ENCODE results near the gene LYZL4.

The LYZL4 gene

DNA sequence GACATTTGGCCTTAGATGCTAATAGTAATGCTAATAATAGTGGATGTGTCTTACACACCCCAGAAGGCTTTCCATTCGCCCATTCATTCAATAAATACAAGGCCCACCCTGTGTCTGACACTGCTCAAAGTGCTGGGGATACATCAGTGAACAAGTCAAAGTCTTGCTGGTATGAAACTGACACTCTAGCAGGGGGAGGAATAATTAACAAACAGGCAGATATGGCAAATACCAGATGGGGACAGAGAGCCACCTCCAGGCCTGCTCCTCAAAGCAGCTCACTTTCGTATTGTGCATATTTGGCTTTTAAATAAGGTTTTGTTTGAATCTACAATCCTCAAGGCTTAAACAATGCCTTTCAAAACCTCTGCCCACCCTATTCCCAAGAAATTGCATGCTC lies 28.3 kb upstream of the LYZL4 start:
- no peaks in the 10 kb centered on the region for H3K36me3 Mint-ChIP-seq
- no peak overlapping the region for H3K27ac Mint-ChIP-seq
- H3K4me3 Mint-ChIP-seq = no peak overlapping the region
- H3K27me3 Mint-ChIP-seq = no peaks in the 10 kb centered on the region
- H3K9me3 Mint-ChIP-seq (ENCODE audit: low read depth) = no peaks in the 10 kb centered on the region
- peaks cover 1% of the 10 kb centered on the region for H3K4me1 Mint-ChIP-seq (ENCODE audit: low read depth)

DNA sequence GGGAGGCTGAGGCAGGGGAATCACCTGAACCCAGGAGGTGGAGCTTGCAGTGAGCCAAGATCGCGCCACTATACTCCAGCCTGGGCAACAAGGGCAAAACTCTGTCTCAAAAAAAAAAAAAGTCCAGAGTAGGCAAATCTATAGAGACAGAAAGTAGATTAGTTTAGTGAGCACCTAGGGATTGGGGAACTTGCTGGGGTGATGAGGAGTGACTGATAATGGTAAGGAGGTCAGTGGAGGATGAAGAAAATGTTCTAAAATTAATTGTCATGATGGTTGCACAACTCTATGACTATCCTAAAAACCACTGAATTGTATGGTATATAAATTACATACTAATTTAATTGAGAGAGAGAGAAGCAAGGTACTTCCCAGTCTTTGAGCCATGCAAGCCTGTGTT lies 27.8 kb upstream of the LYZL4 start:
- H3K36me3 Mint-ChIP-seq = no peaks in the 10 kb centered on the region
- no peaks in the 10 kb centered on the region for H3K4me1 Mint-ChIP-seq (ENCODE audit: low read depth)
- no peaks in the 10 kb centered on the region for H3K9me3 Mint-ChIP-seq (ENCODE audit: low read depth)
- H3K4me3 Mint-ChIP-seq = no peak overlapping the region
- H3K27ac Mint-ChIP-seq = no peak overlapping the region
- H3K27me3 Mint-ChIP-seq = no peaks in the 10 kb centered on the region

DNA sequence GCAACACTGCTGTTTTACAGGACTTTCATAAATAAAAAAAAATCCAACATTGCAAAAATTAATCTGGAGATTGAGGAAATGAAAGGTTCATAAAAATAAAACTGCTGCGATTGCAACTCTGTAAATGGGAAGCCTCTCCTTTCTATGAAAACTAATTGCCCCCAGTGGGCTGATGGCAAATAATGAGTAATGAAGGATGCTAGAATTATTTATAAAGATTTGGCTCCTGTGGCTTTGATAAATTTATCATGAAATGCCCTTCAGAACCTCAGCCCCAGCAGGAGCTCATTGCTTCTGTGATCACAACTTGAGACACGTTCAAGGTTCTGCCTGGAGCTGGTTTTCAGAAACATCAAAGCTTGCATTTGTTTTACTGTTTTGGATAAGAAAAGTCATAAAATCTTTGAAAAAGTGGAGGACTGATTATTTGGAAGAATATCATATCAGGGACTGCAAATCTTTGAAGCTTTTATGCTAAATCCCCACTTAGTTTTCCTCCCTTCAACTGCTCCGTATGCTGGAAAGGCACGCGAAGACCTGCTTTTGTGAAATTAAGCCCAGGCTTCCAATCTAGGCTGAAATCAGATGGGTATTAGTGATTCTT lies 24.5 kb upstream of the LYZL4 start:
- H3K4me1 Mint-ChIP-seq (ENCODE audit: low read depth) = no peaks in the 10 kb centered on the region
- H3K9me3 Mint-ChIP-seq (ENCODE audit: low read depth) = peaks cover 15% of the 10 kb centered on the region
- H3K27ac Mint-ChIP-seq = no peak overlapping the region
- H3K4me3 Mint-ChIP-seq = no peak overlapping the region
- H3K27me3 Mint-ChIP-seq = no peaks in the 10 kb centered on the region
- H3K36me3 Mint-ChIP-seq = peaks cover 13% of the 10 kb centered on the region

DNA sequence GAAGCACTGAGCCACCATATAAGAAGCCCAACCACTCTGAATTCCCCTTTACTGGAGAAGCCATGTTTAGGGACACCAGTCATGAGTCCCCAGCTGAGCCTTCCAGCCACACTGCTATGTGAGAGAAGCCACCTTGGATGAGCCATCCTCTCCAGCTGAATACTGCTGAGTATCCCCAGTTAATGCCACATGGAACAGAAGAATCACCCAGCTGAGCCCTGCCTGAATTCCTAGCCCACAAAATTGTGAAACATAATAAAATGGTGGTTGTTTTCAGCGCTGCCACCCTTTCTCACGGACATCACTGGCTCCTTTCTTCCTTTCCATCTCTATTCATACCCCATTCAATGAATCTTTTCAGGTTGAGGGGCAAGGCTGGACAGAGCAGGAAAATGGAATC lies 22.1 kb upstream of the LYZL4 start:
- Mint-ChIP-seq H3K36me3 (peaks cover 13% of the 10 kb centered on the region), H3K4me3 (no peak overlapping the region), H3K27ac (no peak overlapping the region), H3K27me3 (no peaks in the 10 kb centered on the region), H3K4me1 (ENCODE audit: low read depth) (no peaks in the 10 kb centered on the region), H3K9me3 (ENCODE audit: low read depth) (peaks cover 15% of the 10 kb centered on the region)

DNA sequence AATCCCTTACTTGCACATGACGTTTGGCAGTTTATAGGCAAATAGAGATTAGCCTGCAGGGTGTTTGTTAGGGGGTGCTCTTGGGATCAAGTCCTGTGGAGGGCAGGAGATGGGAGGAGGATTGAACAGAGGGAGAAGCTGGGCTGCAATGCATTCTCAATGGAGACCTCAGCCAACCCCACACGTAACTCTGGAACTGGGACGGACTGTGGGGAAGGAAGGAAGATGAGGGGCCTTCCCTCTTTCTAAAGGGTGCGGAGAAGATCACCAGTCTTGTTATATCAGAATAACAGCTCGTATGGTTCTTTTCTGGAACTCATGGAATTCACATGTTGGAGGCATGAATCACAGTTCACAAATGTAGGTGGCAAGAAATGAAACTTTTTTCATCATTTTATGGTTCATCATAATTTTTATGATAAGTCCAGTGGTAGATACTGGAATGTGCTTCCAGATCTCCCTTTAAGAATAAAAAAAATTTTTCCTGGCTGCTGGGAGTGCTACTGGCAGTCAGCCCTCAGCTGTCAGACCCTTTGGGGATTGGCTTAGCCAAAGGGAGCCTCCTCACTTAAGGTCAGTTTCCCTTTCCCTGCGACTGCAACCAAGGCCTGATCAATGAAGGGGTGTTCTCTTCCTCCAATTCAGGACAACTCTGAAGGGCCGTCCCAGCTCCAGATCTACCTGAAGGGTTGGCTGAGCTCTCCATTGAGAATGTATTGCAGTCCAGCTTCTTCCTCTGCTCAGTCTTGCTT lies 20.5 kb upstream of the LYZL4 start:
- H3K27me3 Mint-ChIP-seq = no peaks in the 10 kb centered on the region
- no peak overlapping the region for H3K4me3 Mint-ChIP-seq
- peaks cover 15% of the 10 kb centered on the region for H3K9me3 Mint-ChIP-seq (ENCODE audit: low read depth)
- peaks cover 13% of the 10 kb centered on the region for H3K36me3 Mint-ChIP-seq
- no peak overlapping the region for H3K27ac Mint-ChIP-seq
- H3K4me1 Mint-ChIP-seq (ENCODE audit: low read depth) = no peaks in the 10 kb centered on the region

DNA sequence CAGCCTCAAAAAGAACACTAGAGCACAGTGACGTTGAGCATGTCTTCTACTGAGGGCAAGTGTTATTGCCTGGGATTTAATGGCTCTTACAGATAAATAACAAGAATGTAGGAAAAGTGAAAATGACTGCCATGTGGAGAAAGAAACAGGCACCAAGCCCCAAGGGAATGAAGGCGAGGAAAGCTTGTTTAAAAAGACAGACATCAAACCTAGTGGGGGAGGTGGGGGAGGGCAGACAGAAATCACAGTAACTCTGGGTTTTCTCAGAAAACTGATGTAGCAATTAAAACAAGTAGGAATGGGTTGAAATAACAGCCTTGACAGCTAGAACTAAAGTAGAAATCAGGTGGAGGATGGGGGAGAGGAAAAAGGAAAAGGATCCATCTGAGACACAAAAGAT lies 18.4 kb upstream of the LYZL4 start:
- Mint-ChIP-seq H3K36me3 (peaks cover 13% of the 10 kb centered on the region), H3K27me3 (no peaks in the 10 kb centered on the region), H3K4me1 (ENCODE audit: low read depth) (no peaks in the 10 kb centered on the region), H3K9me3 (ENCODE audit: low read depth) (peaks cover 15% of the 10 kb centered on the region), H3K4me3 (no peak overlapping the region), H3K27ac (peak overlapping the region; percentile 58)

DNA sequence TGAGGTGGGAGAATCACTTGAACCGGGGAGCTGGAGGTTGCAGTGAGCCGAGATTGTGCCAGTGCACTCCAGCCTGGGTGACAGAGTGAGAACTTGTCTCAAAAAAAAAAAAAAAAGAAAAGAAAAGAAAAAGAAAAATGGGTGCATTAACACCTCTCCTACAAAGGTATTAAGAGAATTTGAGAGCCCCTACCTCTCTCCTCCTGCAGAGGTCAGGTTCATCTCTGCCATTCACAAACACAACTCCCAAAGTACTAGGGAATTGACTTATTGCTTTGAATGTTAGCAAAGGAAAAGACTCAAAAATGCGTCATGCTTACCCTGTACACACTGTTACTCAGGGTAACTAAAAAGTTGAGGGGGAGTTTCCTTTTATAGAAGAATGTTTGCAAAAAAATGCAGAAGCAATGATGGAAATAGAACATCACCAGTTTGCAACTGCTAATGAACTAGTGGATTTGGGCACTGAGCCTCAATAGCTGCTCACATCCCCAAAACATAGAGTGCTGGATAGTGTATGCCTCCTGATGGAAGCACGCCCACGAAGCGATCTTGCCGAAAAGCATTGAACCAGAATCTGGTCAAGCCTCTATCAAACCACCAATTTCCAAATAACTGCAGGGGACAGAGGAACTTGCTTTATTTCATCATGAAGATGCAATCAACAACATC lies 15.5 kb upstream of the LYZL4 start:
- no peak overlapping the region for H3K4me3 Mint-ChIP-seq
- H3K36me3 Mint-ChIP-seq = no peaks in the 10 kb centered on the region
- no peak overlapping the region for H3K27ac Mint-ChIP-seq
- no peaks in the 10 kb centered on the region for H3K9me3 Mint-ChIP-seq (ENCODE audit: low read depth)
- no peaks in the 10 kb centered on the region for H3K4me1 Mint-ChIP-seq (ENCODE audit: low read depth)
- H3K27me3 Mint-ChIP-seq = no peaks in the 10 kb centered on the region

DNA sequence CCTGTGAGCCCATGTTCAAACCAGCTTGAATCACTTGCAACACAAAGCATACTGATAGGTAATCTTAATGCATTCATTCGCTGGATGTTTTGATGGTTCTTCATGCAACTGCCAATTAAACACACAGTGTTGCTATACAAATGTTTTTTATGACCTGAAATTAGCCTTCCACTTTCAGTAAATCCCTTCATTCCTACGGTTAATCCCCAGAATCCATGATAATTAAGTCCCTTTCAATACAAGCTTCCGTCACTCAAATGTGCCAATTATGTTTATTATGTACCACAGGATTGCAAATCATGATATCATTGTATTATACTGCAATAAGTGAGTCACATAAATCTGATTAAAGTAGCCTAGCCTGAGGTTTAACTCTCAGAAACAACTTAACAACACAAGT lies 14.5 kb upstream of the LYZL4 start:
- Mint-ChIP-seq H3K4me1 (ENCODE audit: low read depth) (no peaks in the 10 kb centered on the region), H3K27me3 (no peaks in the 10 kb centered on the region), H3K4me3 (no peak overlapping the region), H3K36me3 (no peaks in the 10 kb centered on the region), H3K9me3 (ENCODE audit: low read depth) (no peaks in the 10 kb centered on the region), H3K27ac (no peak overlapping the region)

DNA sequence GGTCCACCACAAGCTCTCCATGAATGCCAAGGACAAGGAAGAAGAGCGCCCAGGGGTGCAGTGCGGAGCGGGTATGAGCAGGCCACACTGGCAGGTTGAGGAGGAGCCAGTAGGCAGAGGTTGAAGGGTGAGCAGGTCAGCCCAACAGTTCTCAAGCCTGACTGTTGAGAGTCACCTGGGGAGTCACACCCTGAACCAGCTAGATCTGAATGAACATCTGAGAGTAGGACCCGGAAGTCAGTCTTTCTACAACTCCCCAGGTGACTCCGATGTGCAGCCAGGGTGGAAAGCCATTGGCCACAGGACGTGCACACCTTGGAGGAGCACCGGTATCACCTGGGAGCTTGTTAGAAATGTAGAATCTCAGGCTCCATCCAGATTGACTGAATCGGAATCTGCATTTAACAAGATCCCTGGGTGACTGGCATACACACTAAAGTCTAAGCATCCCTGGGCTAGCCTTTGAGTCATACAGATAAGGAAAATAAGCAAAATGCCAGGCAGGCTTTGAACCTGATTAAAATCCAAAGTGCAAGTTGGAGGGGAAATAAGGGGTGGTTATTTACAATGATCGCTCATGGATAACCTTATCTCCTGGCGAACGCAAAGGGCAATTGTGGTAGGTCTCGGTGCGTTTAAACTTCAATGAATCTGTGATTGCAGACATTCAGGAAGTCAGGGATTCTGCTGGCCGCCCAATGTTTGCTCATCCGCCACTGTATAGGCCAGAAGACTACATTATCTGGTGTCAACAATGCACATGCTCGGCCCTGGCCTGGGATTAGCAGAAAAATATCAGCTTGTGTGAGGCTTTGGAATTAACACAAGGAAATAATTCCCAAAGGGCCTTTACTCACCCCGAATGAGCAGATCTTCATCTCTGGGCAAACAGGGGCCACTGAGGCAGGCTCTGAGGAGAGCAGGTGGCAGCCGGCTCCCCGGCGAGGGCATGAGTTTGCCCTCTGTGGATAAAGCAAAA lies 11.7 kb upstream of the LYZL4 start:
- Mint-ChIP-seq H3K36me3 (no peaks in the 10 kb centered on the region), H3K27ac (no peak overlapping the region), H3K4me3 (no peak overlapping the region), H3K27me3 (no peaks in the 10 kb centered on the region), H3K9me3 (ENCODE audit: low read depth) (no peaks in the 10 kb centered on the region), H3K4me1 (ENCODE audit: low read depth) (no peaks in the 10 kb centered on the region)

DNA sequence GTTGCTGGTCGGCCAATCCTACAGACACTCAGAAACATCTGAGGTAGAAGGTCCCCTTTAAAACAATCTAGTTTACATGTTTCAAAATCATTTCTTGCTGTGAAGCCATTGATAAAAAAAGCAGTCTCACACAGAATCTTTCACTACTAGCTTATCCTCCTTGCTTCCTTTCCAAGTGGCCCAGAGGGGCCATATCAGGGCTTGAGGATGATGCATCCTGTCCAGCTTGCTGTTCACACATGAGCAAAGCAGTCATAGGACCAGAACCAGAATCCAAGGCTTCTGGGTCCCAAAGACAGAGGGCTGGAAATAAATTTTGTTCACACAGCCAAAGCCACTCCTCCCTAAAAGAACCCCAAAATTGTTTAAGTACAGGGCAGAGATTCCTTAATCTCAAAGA lies 9.2 kb upstream of the LYZL4 start:
- no peaks in the 10 kb centered on the region for H3K4me1 Mint-ChIP-seq (ENCODE audit: low read depth)
- H3K4me3 Mint-ChIP-seq = no peak overlapping the region
- no peaks in the 10 kb centered on the region for H3K9me3 Mint-ChIP-seq (ENCODE audit: low read depth)
- H3K27me3 Mint-ChIP-seq = no peaks in the 10 kb centered on the region
- no peaks in the 10 kb centered on the region for H3K36me3 Mint-ChIP-seq
- H3K27ac Mint-ChIP-seq = no peak overlapping the region

DNA sequence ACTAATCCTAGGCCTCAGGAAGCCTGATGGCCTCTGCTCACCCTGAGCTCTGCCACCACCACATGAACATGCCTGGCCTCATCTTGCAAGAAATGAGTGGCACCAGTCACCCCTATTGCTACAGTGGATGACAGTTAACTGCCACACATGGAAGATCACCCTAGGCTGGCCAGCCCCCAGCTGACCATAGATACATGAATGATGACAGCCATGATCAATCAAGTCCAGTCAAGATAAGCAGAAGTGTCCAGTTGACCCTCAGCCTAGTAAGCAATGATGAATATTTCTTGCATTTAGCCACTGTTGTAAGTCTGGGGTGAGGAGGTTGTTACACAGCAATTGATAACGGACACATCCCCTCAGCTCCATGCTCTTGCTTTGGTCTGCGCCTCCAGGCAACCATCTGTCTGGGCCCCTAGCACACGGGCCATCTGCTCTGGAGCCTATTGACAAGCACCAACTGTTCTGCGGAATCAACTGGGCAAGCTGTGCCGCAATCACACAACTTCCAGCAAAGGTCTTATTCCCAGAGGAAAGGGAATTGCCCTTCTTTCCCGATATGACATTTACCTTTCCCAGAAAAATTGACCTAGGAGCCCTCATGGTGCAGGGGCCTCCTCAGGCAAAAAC lies 2.2 kb upstream of the LYZL4 start:
- Mint-ChIP-seq H3K4me1 (ENCODE audit: low read depth) (no peaks in the 10 kb centered on the region), H3K4me3 (no peak overlapping the region), H3K36me3 (no peaks in the 10 kb centered on the region), H3K27me3 (no peaks in the 10 kb centered on the region), H3K9me3 (ENCODE audit: low read depth) (no peaks in the 10 kb centered on the region), H3K27ac (no peak overlapping the region)

DNA sequence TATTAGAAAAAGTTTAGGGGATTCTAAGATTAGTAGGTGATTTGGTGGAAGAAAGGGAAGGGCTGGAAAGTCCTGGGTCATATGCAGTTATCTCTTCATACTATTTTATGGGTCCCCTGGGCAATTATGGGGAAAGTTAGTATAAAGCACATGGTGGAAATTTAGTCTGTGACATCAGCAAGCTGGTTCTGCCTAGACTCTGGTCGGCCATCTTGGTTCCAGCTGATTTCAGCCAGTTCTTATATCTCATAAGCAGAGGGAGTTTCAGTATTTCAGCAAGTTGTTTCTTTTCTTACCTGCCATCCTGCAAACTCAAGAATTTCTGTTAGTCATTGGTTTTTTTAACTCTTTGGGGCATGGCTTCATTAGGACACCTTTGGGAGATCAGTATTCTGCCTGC lies 1.0 kb upstream of the LYZL4 start:
- Mint-ChIP-seq H3K36me3 (no peaks in the 10 kb centered on the region), H3K9me3 (ENCODE audit: low read depth) (no peaks in the 10 kb centered on the region), H3K4me1 (ENCODE audit: low read depth) (no peaks in the 10 kb centered on the region), H3K27ac (no peak overlapping the region), H3K27me3 (no peaks in the 10 kb centered on the region), H3K4me3 (no peak overlapping the region)

DNA sequence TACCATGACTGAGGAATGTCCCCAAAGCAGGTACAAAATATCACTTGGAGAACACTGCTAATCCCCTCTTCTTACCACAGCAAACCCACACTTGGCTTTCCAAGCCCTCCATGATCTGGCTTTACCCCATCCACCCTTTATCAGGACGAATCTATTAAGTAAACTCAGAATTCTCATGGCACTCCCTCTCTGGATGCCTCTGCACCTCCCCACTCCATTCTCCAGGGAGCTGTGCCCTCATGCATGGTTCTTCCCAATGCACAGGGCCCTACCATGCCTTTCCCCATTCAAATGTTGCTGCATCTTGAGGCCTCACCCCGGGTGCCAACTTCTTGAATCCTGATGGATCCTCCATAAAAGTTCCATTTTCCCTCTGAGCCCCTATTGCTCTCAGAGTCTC lies 2.3 kb downstream of the LYZL4 start:
- no peaks in the 10 kb centered on the region for H3K36me3 Mint-ChIP-seq
- no peak overlapping the region for H3K4me3 Mint-ChIP-seq
- no peaks in the 10 kb centered on the region for H3K9me3 Mint-ChIP-seq (ENCODE audit: low read depth)
- H3K27ac Mint-ChIP-seq = no peak overlapping the region
- peaks cover 9% of the 10 kb centered on the region for H3K4me1 Mint-ChIP-seq (ENCODE audit: low read depth)
- H3K27me3 Mint-ChIP-seq = no peaks in the 10 kb centered on the region

DNA sequence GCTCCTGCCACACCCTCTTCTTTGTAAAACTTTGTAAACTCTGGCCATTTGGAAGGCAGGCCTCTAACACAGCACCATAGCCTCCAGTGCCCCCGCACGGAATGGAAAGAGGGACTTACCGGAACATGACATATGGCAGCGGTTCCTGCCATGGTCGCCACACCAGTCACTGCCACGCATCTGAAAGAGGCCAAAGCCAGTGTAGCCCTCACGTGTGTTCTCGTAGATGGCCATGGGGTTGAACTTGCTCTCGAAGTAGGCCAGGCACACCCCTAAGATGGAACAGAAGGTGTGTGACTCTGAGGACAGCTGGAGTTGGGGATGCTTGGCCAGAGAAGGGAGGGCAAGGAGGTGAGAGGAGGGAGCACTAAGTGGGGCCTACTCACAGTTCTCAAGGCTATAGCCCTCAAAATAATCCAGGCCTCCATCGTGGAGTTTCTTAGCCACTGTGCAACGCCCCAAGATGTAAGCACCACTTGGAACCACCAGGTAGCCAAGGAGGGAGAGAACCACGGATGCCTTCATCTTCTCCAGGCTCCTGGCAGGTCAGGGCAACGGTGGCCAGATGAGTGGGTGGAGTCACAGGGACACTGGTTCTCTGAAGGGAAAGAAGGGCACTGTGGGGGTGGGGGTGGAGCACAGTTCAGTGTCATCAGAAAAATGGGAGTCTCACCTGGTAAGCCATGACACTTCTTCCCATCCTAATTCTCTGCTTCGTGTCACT lies 3.5 kb downstream of the LYZL4 start:
- Mint-ChIP-seq H3K4me1 (ENCODE audit: low read depth) (peaks cover 17% of the 10 kb centered on the region), H3K27ac (no peak overlapping the region), H3K9me3 (ENCODE audit: low read depth) (no peaks in the 10 kb centered on the region), H3K36me3 (no peaks in the 10 kb centered on the region), H3K27me3 (no peaks in the 10 kb centered on the region), H3K4me3 (no peak overlapping the region)
